Right ventricle myocardium inferior (tissue), 1 donor: Measurements from ENCODE around the gene NRDE2. TPM values are rescaled to one million over a fixed set of nuclear protein-coding genes. Genes with fewer than 3 reads are reported as not detected.
A peak's percentile ranks its signal among the peaks of the same experiment; 100 is the strongest.
"Not testable (repeated sequence)": the region's sequence is repeated elsewhere in the genome, so short reads cannot be mapped to it uniquely, and the experiment has no call there.

Experiments used
- ATAC-seq: fragments of 200-7000 bp; cut with Tn5 transposase; one replicate; pipeline ENCODE4 v1.9.1; 2020; ENCODE audit warnings: mild to moderate bottlenecking, moderate library complexity
- DNase-seq: peaks from one replicate; pipeline ENCODE4 v3.0.0; 2021; ENCODE audit errors: missing footprints
- intact Hi-C: fragments of 100-400 bp; cut with DNase I; formaldehyde crosslinking; loops from one replicate; pipeline ENCODE4 v1.11.0; 2022
- total RNA-seq: library from RNA; stranded (reverse); fragmentation: NEBNext Ultra II Directional; extraction: Animal tissue kit (Norgen Biotek cat#: 25700); gene quantifications from one replicate; pipeline ENCODE4 v1.2.1, GENCODE V29; 2021
- donor health status: DM: no; HTN: yes; CAD: no; lungs with severe emphysema.

Gene NRDE2
- total RNA-seq, 1 donor from 2014 or later = 11.2 TPM

GRCh38 chr14:90247441-90247840 is 84.3 kb downstream of the NRDE2 start:
- not testable (repeated sequence) for ATAC-seq

GRCh38 chr14:90246936-90247335 is 84.8 kb downstream of the NRDE2 start:
- DNase-seq (no peak), ATAC-seq (no peak)
- intact Hi-C loops = no loop called here

More at GRCh38 chr14:90247441-90247840, 84.3 kb downstream of the NRDE2 start:
- DNase-seq, intact Hi-C loops: not testable (repeated sequence)

GRCh38 chr14:90242444-90242843 is 89.3 kb downstream of the NRDE2 start:
- no peak for ATAC-seq
- intact Hi-C loops = no loop called here
- DNase-seq = no peak

GRCh38 chr14:90239139-90239538 is 92.6 kb downstream of the NRDE2 start:
- no peak for ATAC-seq
- DNase-seq = no peak
- intact Hi-C loops = no loop called here

- ATAC-seq (peak; percentile 84), DNase-seq (peak; percentile 87)
- intact Hi-C loops = loop anchor here (1.0 to 2.0 kb wide), 2 partner anchors 175 to 262 kb away; partner anchors contain the start of gene KCNK13
Measured at GRCh38 chr14:90235179-90235976, 96.4 kb downstream of the NRDE2 start.

- DNase-seq, intact Hi-C loops, ATAC-seq: not testable (repeated sequence)
Measured at GRCh38 chr14:90229942-90230341, 101.8 kb downstream of the NRDE2 start.

- DNase-seq (no peak), ATAC-seq (no peak)
- intact Hi-C loops = no loop called here
Measured at GRCh38 chr14:90228478-90228877, 103.3 kb downstream of the NRDE2 start.

Other genes starting within 250 kb of the NRDE2 start
- gene PSMC1, start 75.4 kb downstream of the NRDE2 start, total RNA-seq = 125 TPM
- 638 TPM for gene CALM1, start 65.1 kb upstream of the NRDE2 start, total RNA-seq